HG03196 (cell line): ENCODE results near the gene HDAC1.
"Not testable (repeated sequence)": the region's sequence is repeated elsewhere in the genome, so short reads cannot be mapped to it uniquely, and the experiment has no call there.

Source experiments
- ATAC-seq: cut with Tn5 transposase; IDR thresholded peaks from one replicate; pipeline ENCODE4 v1.9.1; 2021; ENCODE audit not compliant: unreplicated experiment

HDAC1 gene

GRCh38 chr1:32342704-32343103 lies 50.8 kb downstream of the HDAC1 start:
- ATAC-seq, result no peak

GRCh38 chr1:32345289-32345827 lies 53.5 kb downstream of the HDAC1 start:
- no peak for ATAC-seq

GRCh38 chr1:32346532-32347157 lies 54.8 kb downstream of the HDAC1 start:
- ATAC-seq, result no peak

- no peak for ATAC-seq
These were observed 57.4 kb downstream of the HDAC1 start for GRCh38 chr1:32349211-32349708.

- ATAC-seq, result peak; percentile 28
These were observed 59.0 kb downstream of the HDAC1 start for GRCh38 chr1:32350785-32351398.

GRCh38 chr1:32351399-32352238 lies 59.7 kb downstream of the HDAC1 start:
- peak; percentile 78 for ATAC-seq

GRCh38 chr1:32352239-32352745 lies 60.4 kb downstream of the HDAC1 start:
- ATAC-seq, result no peak

- no peak for ATAC-seq
These were observed 61.0 kb downstream of the HDAC1 start for GRCh38 chr1:32352831-32353383.

GRCh38 chr1:32353431-32353830 lies 61.5 kb downstream of the HDAC1 start:
- no peak for ATAC-seq

GRCh38 chr1:32353886-32354570 lies 62.1 kb downstream of the HDAC1 start:
- no peak for ATAC-seq

GRCh38 chr1:32355778-32356177 lies 63.9 kb downstream of the HDAC1 start:
- ATAC-seq, result not testable (repeated sequence)

GRCh38 chr1:32356478-32356877 lies 64.6 kb downstream of the HDAC1 start:
- no peak for ATAC-seq

- no peak for ATAC-seq
These were observed 65.7 kb downstream of the HDAC1 start for GRCh38 chr1:32357614-32358013.

GRCh38 chr1:32358435-32358834 lies 66.6 kb downstream of the HDAC1 start:
- ATAC-seq, result no peak

GRCh38 chr1:32361308-32361673 lies 69.4 kb downstream of the HDAC1 start:
- no peak for ATAC-seq

GRCh38 chr1:32361674-32362473 lies 70.0 kb downstream of the HDAC1 start:
- no peak for ATAC-seq

- no peak for ATAC-seq
These were observed 70.8 kb downstream of the HDAC1 start, which contains the start of the genes FAM229A and TSSK3 for GRCh38 chr1:32362474-32363313. FAM229A (minus strand) TSS chr1:32362485; CDS start chr1:32362091, 394 bp downstream. TSSK3 (plus strand) TSS chr1:32362539; CDS start chr1:32362702, 163 bp downstream.

GRCh38 chr1:32363713-32364112 lies 71.8 kb downstream of the HDAC1 start:
- no peak for ATAC-seq

GRCh38 chr1:32364836-32365235 lies 73.0 kb downstream of the HDAC1 start:
- ATAC-seq, result no peak
